ENCODE data around the gene DLGAP3. TPM values are rescaled to one million over a fixed set of nuclear protein-coding genes. Genes with fewer than 3 reads are reported as not detected.

Gene DLGAP3
- total RNA-seq, 2 donors from 2014 or later, result 0.27 to 0.54 TPM

DNA sequence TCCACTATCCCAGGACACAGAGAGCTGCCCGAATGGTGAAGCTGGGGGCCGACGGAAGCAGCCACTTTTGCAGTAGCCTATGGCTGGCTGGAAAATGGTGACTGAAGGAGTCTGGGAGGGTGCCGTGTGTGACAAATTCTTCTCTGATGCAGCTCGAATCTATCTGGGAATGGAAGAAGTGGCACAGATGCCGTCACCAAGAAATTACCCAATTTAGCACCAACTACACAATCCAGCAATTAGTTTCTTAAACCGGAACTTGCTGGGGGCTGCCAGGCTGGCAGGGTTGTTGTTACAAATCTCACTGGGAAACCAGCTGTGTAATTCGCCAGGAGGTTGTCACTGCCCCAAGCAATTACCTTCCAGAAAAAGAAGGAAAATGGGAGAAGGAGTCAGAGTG lies 18.0 kb downstream of the DLGAP3 start:
- no peaks in the 10 kb centered on the region for H3K4me1 ChIP-seq
- DNase-seq, result no peak
- TF ChIP-seq, protein P1, sequence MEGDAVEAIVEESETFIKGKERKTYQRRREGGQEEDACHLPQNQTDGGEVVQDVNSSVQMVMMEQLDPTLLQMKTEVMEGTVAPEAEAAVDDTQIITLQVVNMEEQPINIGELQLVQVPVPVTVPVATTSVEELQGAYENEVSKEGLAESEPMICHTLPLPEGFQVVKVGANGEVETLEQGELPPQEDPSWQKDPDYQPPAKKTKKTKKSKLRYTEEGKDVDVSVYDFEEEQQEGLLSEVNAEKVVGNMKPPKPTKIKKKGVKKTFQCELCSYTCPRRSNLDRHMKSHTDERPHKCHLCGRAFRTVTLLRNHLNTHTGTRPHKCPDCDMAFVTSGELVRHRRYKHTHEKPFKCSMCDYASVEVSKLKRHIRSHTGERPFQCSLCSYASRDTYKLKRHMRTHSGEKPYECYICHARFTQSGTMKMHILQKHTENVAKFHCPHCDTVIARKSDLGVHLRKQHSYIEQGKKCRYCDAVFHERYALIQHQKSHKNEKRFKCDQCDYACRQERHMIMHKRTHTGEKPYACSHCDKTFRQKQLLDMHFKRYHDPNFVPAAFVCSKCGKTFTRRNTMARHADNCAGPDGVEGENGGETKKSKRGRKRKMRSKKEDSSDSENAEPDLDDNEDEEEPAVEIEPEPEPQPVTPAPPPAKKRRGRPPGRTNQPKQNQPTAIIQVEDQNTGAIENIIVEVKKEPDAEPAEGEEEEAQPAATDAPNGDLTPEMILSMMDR (IDR thresholded peaks at IDR 0.05), result no peak

DNA sequence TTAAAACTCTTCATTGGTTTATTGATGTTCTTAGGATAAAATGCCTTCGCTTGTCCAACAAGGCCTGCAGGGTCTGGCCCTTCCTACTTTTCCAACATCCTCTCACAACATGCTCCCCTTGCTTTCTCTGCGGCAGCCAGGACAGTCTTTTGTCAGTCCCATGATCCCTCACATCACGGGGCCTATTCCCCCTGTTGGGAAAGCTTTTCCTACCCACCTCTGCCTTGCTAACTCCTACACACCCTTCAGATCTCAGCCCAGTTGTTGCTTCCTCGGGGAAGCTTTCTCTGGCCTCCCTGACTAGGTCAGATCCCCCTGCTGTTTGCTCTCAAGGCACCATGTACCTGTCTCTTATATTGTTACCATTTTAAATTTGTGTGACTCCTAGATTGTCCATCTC lies 19.0 kb downstream of the DLGAP3 start:
- TF ChIP-seq, protein P1 (IDR thresholded peaks at IDR 0.05), result no peak
- no peak for DNase-seq
- no peaks in the 10 kb centered on the region for H3K36me3 ChIP-seq
- intact Hi-C loops (cut with DNase I), result no loop called here
- no peaks in the 10 kb centered on the region for H3K27me3 ChIP-seq
- H3K4me3 ChIP-seq, result no peak overlapping the region
- no peaks in the 10 kb centered on the region for H3K9me3 ChIP-seq
- no peak overlapping the region for H3K9ac ChIP-seq (ENCODE audit: low read depth in 2 of 2, low read length in 2 of 2)
- H3K27ac ChIP-seq, result no peak overlapping the region
- no peaks in the 10 kb centered on the region for H3K4me1 ChIP-seq

More for the DNA sequence above, 18.0 kb downstream of the DLGAP3 start:
- Histone ChIP-seq H3K4me3 (no peak overlapping the region), H3K36me3 (no peaks in the 10 kb centered on the region), H3K27ac (no peak overlapping the region), H3K9me3 (no peaks in the 10 kb centered on the region), H3K27me3 (no peaks in the 10 kb centered on the region), H3K9ac (ENCODE audit: low read depth in 2 of 2, low read length in 2 of 2) (no peak overlapping the region)
- intact Hi-C loops (cut with DNase I), result no loop called here

DNA sequence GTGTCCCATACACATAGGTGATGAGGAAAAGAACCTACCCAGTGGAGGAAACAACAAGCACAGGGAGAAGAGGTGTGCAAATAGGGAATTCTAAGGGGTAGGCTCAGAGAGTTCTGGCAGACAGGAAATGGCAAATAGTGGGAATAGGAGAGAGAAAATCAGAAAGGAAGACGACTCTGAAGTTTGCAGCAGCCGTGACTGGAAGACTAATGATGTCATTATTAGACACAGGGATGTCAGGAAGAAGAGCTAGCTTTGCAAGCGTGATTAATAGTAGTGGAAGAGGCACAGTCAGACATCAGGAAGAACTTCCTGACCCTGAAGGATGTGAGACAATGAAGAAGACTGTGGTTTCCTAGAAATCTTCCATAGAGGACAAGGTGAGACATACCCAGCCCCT lies 21.1 kb downstream of the DLGAP3 start:
- no peaks in the 10 kb centered on the region for H3K9me3 ChIP-seq
- H3K4me1 ChIP-seq, result no peaks in the 10 kb centered on the region
- DNase-seq, result no peak
- no peak overlapping the region for H3K9ac ChIP-seq (ENCODE audit: low read depth in 2 of 2, low read length in 2 of 2)
- H3K27ac ChIP-seq, result no peak overlapping the region
- intact Hi-C loops (cut with DNase I), result no loop called here
- no peaks in the 10 kb centered on the region for H3K36me3 ChIP-seq
- TF ChIP-seq, protein P1 (IDR thresholded peaks at IDR 0.05), result no peak
- H3K27me3 ChIP-seq, result no peaks in the 10 kb centered on the region
- no peak overlapping the region for H3K4me3 ChIP-seq

DNA sequence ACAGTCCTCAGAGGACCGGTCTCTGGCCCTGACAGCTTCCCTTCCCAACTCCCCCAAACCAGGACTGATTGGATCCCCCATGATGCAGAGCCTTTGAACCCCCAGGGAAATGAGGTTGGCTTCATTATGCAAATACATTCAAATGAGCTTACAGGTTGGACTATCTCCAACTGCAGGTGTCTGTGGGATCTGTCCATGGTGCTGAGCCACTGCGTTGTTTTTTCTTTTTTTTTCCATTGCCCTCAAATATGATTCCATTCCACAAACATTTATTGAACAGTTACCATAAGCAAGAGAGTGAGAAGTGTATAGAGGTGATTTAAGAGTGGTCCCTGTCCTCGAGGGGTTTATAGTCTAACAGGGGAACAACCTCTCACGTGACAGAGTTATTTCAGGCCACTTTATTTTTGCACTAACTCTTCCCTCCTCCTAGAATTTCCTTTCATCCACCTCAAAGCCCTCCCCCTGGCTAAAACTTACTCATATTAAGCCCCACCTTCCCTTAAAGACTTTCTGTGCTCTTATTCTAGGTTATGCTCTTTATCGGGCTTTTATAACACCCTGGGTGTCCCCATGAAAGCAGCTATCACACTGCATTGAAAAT lies 21.9 kb downstream of the DLGAP3 start:
- no peak overlapping the region for H3K9ac ChIP-seq (ENCODE audit: low read depth in 2 of 2, low read length in 2 of 2)
- H3K4me1 ChIP-seq, result no peaks in the 10 kb centered on the region
- no peaks in the 10 kb centered on the region for H3K36me3 ChIP-seq
- TF ChIP-seq, protein P1 (IDR thresholded peaks at IDR 0.05), result no peak
- no peak overlapping the region for H3K4me3 ChIP-seq
- intact Hi-C loops (cut with DNase I), result no loop called here
- H3K27ac ChIP-seq, result no peak overlapping the region
- H3K27me3 ChIP-seq, result no peaks in the 10 kb centered on the region
- DNase-seq, result no peak
- no peaks in the 10 kb centered on the region for H3K9me3 ChIP-seq

DNA sequence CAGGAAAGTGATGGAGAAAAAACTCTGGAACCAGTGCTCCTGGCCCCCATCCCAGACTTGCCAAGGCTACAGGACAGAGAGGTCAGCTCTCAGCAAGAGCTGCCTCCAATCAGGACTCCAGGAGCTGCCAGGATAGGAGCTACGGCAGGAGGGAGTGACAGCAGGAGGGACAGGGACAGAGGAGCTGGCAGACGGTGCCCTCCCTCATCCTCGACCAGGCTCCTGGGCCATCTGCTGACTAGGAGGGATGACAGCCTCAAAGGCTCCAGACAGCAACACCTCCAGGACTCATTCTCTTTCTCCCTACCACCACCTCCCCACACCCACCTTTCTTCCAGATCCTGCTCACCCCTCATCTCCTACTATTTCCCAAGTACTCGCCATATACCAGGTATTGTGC lies 22.7 kb downstream of the DLGAP3 start:
- TF ChIP-seq, protein P1 (IDR thresholded peaks at IDR 0.05), result no peak
- Histone ChIP-seq H3K9ac (ENCODE audit: low read depth in 2 of 2, low read length in 2 of 2) (no peak overlapping the region), H3K36me3 (no peaks in the 10 kb centered on the region), H3K27ac (no peak overlapping the region), H3K27me3 (no peaks in the 10 kb centered on the region), H3K9me3 (no peaks in the 10 kb centered on the region), H3K4me3 (no peak overlapping the region), H3K4me1 (no peaks in the 10 kb centered on the region)
- DNase-seq, result no peak
- intact Hi-C loops (cut with DNase I), result no loop called here

All from colonic mucosa (tissue), 4 donors.